Suppressor macrophage treated with lipopolysaccharide for 1 hour (primary cell): ENCODE measurements around the gene COL6A2.

Experiments
- DNase-seq, 3 donors: peaks; one replicate each; pipeline ENCODE4 v3.0.0-alpha.2; 2020 to 2022

The COL6A2 gene

GRCh38 chr21:46145840-46146691, 48.2 kb downstream of the COL6A2 start:
- DNase-seq, result no peak

- DNase-seq, result no peak
Measured at GRCh38 chr21:46146856-46147255, 48.9 kb downstream of the COL6A2 start.

- DNase-seq, result peak in 2 of 3 donors; percentile 24 to 42
Measured at GRCh38 chr21:46147429-46147828, 49.5 kb downstream of the COL6A2 start.

- DNase-seq, result no peak
Measured at GRCh38 chr21:46148106-46148505, 50.2 kb downstream of the COL6A2 start.

- no peak for DNase-seq
Measured at GRCh38 chr21:46149205-46149901, 51.4 kb downstream of the COL6A2 start.

GRCh38 chr21:46150073-46150472, 52.2 kb downstream of the COL6A2 start:
- no peak for DNase-seq

GRCh38 chr21:46150491-46151121, 52.7 kb downstream of the COL6A2 start:
- DNase-seq, result no peak

GRCh38 chr21:46151261-46151988, 53.5 kb downstream of the COL6A2 start:
- DNase-seq, result no peak

GRCh38 chr21:46151989-46152926, 54.3 kb downstream of the COL6A2 start:
- no peak for DNase-seq

GRCh38 chr21:46152927-46153246, 55.0 kb downstream of the COL6A2 start:
- DNase-seq, result no peak

- DNase-seq, result peak; percentile 36 to 68 (median 43)
Measured at GRCh38 chr21:46153247-46154154, 55.6 kb downstream of the COL6A2 start.

GRCh38 chr21:46154155-46154954, 56.4 kb downstream of the COL6A2 start:
- DNase-seq, result no peak

- no peak for DNase-seq
Measured at GRCh38 chr21:46154955-46155513, 57.1 kb downstream of the COL6A2 start.

- no peak for DNase-seq
Measured at GRCh38 chr21:46155514-46156377, 57.8 kb downstream of the COL6A2 start, which contains the start of gene FTCD. Gene FTCD (minus strand): TSS chr21:46155579. CDS start chr21:46155523, 56 bp downstream.

GRCh38 chr21:46156378-46156645, 58.4 kb downstream of the COL6A2 start:
- no peak for DNase-seq

GRCh38 chr21:46156678-46157077, 58.8 kb downstream of the COL6A2 start:
- no peak for DNase-seq

- no peak for DNase-seq
Measured at GRCh38 chr21:46157396-46157986, 59.6 kb downstream of the COL6A2 start.

- no peak for DNase-seq
Measured at GRCh38 chr21:46157987-46158451, 60.1 kb downstream of the COL6A2 start.
